ENCODE measurements around the gene CHST4.

DNA sequence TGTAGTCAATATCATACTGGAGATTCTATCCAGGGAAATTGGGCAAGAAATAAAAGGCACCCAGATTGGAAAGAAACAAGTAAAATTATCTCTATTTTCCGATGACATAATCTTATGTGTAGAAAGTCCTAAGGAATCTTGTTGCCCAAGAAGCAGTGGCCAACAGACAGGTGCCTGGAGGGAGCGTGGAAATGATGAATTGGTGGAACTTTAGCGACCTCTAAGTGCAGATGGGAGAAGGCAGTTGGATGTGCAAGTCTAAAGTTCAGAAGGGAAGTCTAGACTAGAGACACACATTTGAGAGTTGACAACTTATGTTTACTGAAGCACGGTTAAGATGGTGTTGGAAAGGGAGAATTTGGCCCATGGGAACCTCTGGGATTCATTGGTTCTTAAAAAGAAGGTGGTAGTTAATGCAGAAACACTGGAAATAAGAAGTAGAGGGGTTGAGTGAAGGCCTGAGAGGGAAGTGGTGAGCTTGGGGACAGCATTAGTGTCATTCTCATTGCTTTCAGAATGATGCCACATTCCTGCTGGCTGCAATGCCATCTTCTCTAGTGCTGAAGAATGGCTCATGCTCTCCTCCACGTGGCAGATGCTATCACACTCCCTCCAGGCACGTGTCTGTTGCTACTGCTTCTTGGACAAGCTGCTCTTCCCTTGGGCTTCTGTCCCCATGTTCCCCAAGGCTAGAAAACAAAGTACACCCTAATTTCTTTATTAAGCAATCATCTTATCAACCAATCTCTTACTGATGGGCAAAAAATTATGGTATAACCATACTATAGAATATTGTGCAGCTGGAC is 26.7 kb downstream of the CHST4 start:
- TF ChIP-seq CTCF (IDR thresholded peaks at IDR 0.05) (no peak), POLR2AphosphoS5 (IDR thresholded peaks at IDR 0.05) (no peak), POLR2A (IDR thresholded peaks at IDR 0.05) (no peak)
